GM23338 (cell line): Measurements from ENCODE around the gene JAGN1.

Source experiments
- CTCF ChIP-seq, 2 experiments: fragments of 200-600 bp in 1 of 2; sonication (generic) in 1 of 2; conservative IDR thresholded peaks; 2 replicates each; pipeline versions ENCODE4 v1.5.1 to v1.6.1; 2016 to 2017; ENCODE audit warnings: antibody characterized with exemption in 2 of 2, low read depth in 2 of 2, mild to moderate bottlenecking in 2 of 2, moderate library complexity in 1 of 2
- EZH2 ChIP-seq: fragments of 200-600 bp; sonication (generic); IDR thresholded peaks from one replicate; pipeline ENCODE4 v1.8.0; 2017; ENCODE audit warnings: antibody characterized with exemption, mild to moderate bottlenecking, low read depth; ENCODE audit not compliant: unreplicated experiment
- EZH2phosphoT487 ChIP-seq: fragments of 200-600 bp; sonication (generic); IDR thresholded peaks from one replicate; pipeline ENCODE4 v1.8.1; 2018; ENCODE audit warnings: antibody characterized with exemption; ENCODE audit not compliant: unreplicated experiment
- JUNB ChIP-seq: IDR thresholded peaks from one replicate; pipeline ENCODE4 v1.6.1; 2016; ENCODE audit warnings: antibody characterized with exemption; ENCODE audit not compliant: unreplicated experiment
- POLR2AphosphoS5 ChIP-seq: IDR thresholded peaks from 2 replicates; pipeline ENCODE4 v1.6.1; 2016; ENCODE audit warnings: antibody characterized with exemption, low read depth
- TF ChIP-seq, protein P1 (sequence below): IDR thresholded peaks from one replicate; pipeline ENCODE4 v1.6.1; 2018; ENCODE audit warnings: antibody characterized with exemption; ENCODE audit not compliant: unreplicated experiment

DNA sequence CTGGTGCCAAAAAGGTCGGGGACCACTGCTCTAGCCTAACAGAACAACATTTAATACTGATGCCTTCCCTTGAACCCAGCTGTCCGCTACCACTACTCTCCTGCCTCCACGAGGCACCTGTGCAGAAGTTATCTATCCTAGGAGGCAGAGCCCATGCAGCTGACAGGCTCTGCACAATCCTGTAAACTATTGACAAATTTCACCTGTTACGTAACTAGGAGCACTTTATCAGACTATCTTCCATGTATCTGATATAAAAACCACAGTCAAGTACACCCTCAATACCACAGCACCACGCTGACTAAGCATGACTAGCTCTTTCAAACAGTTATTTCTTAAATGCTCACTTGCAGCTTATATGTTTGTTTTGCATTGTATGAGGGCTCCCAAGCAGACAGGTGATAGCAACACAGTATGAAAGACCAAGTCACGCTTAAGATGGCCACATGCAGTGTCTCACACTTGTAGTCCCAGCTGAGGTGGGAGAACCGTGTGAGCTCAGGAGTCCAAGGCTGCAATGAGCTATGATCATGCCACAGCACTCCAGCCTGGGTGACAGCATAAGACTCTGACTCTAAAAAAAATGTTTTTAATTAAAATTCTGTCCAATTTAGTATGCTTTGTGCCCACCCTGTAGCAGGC, 22.0 kb downstream of the JAGN1 start:
- TF ChIP-seq POLR2AphosphoS5 (no peak), CTCF (conservative IDR thresholded peaks at IDR 0.05; ENCODE audit: low read depth in 2 of 2) (no peak), EZH2phosphoT487 (no peak), JUNB (no peak), EZH2 (no peak)
- TF ChIP-seq, protein P1, sequence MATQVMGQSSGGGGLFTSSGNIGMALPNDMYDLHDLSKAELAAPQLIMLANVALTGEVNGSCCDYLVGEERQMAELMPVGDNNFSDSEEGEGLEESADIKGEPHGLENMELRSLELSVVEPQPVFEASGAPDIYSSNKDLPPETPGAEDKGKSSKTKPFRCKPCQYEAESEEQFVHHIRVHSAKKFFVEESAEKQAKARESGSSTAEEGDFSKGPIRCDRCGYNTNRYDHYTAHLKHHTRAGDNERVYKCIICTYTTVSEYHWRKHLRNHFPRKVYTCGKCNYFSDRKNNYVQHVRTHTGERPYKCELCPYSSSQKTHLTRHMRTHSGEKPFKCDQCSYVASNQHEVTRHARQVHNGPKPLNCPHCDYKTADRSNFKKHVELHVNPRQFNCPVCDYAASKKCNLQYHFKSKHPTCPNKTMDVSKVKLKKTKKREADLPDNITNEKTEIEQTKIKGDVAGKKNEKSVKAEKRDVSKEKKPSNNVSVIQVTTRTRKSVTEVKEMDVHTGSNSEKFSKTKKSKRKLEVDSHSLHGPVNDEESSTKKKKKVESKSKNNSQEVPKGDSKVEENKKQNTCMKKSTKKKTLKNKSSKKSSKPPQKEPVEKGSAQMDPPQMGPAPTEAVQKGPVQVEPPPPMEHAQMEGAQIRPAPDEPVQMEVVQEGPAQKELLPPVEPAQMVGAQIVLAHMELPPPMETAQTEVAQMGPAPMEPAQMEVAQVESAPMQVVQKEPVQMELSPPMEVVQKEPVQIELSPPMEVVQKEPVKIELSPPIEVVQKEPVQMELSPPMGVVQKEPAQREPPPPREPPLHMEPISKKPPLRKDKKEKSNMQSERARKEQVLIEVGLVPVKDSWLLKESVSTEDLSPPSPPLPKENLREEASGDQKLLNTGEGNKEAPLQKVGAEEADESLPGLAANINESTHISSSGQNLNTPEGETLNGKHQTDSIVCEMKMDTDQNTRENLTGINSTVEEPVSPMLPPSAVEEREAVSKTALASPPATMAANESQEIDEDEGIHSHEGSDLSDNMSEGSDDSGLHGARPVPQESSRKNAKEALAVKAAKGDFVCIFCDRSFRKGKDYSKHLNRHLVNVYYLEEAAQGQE: no peak
